GM19025 (cell line): ENCODE results near the gene SLC2A3.
"Not testable (repeated sequence)": the region's sequence is repeated elsewhere in the genome, so short reads cannot be mapped to it uniquely, and the experiment has no call there.

Source experiments
- ATAC-seq: cut with Tn5 transposase; IDR thresholded peaks from one replicate; pipeline ENCODE4 v1.9.1; 2021; ENCODE audit warnings: mild to moderate bottlenecking, low read depth, moderate library complexity; ENCODE audit not compliant: unreplicated experiment

SLC2A3 gene

GRCh38 chr12:7953912-7954311 is 17.9 kb upstream of the SLC2A3 start:
- not testable (repeated sequence) for ATAC-seq

- ATAC-seq, result no peak
Measured at GRCh38 chr12:7951671-7952070, 15.7 kb upstream of the SLC2A3 start.

DNA sequence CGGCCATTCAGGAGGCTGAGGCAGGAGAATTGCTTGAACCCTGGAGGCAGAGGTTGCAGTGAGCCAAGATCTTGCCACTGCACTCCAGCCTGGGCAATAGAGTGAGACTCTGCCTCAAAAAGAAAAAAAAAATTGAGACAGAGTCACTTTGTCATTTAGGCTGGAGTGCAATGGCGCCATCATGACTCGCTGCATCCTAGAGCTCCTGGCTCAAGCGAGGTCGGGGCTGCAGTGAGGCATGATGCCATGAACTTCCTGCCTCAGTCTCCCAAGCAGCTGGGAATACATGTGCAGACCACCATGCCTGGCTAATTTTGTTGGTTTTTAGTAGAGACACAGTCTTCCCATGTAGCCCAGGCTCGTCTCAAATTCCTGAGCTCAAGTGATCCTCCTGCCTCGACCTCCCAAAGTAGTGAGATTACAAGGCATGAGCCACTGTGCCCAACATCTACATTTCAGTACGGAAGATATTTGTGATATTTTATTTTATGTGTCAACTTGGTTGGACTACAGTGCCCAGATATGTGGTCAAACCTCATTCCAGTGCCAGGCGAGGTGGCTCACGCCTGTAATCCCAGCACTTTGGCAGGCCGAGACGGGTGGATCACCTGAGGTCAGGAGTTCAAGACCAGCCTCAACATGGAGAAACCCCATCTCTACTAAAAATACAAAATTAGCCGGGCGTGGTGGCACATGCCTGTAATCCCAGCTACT is 14.4 kb upstream of the SLC2A3 start:
- ATAC-seq, result not testable (repeated sequence)

DNA sequence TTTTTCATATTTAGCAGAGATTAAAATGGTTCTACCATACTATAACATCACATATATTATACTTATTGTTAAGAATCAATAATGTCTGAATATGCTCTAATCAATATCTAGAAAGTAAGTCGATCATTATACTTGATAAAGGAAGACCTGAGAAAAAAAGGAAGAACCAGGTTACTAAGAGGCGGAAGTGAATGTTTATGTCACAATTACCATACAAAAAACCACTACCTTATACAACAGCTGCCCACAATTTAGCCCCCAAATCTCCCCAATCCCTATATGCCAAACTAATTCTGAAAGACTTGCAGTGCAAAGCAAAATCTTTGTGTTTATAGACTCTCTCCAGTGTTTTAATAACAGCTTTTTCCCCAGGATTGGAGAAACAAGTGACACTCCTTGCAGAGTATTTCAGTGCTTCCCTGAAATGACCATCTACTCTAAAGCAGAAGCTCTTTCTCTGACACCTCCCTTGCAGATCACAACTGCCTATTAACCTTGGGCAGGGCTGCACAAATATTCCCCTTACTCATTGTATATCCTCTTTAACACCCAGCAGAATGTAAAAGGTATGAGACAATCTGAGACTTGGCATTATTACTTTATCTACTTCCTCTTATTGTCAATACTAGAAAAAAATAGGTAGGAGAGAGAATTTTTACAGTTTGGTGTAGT is 12.7 kb upstream of the SLC2A3 start:
- ATAC-seq, result no peak

GRCh38 chr12:7947011-7947410 is 11.0 kb upstream of the SLC2A3 start:
- no peak for ATAC-seq

- not testable (repeated sequence) for ATAC-seq
Measured at GRCh38 chr12:7944760-7945159, 8.8 kb upstream of the SLC2A3 start.

GRCh38 chr12:7940906-7941305 is 4.9 kb upstream of the SLC2A3 start:
- no peak for ATAC-seq

GRCh38 chr12:7937833-7938506 is 2.0 kb upstream of the SLC2A3 start:
- ATAC-seq, result no peak

DNA sequence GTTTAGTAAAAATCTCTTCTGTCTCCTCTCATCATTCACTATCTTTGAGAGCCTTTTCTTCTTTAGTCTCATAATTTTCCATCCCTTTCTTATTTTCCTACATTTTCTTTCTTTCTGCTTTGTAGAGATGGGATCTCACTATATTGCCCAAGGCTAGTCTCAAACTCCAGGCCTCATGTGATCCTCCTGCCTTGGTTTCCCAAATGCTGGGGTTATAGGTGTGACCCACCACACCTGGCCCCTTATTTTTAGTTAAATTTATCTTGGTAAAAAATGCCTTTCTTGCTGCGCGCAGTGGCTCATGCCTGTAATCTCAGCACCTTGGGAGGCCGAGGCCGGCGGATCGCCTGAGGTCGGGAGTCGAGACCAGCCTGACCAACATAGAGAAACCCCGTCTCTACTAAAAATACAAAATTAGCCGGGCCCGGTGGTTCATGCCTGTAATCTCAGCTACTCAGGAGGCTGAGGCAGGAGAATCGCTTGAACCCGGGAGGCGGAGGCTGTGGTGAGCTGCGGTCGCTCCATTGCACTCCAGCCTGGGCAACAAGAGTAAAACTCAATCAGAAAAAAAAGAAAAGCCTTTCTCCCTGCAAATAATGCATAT is 996 bp downstream of the SLC2A3 start:
- ATAC-seq, result no peak

DNA sequence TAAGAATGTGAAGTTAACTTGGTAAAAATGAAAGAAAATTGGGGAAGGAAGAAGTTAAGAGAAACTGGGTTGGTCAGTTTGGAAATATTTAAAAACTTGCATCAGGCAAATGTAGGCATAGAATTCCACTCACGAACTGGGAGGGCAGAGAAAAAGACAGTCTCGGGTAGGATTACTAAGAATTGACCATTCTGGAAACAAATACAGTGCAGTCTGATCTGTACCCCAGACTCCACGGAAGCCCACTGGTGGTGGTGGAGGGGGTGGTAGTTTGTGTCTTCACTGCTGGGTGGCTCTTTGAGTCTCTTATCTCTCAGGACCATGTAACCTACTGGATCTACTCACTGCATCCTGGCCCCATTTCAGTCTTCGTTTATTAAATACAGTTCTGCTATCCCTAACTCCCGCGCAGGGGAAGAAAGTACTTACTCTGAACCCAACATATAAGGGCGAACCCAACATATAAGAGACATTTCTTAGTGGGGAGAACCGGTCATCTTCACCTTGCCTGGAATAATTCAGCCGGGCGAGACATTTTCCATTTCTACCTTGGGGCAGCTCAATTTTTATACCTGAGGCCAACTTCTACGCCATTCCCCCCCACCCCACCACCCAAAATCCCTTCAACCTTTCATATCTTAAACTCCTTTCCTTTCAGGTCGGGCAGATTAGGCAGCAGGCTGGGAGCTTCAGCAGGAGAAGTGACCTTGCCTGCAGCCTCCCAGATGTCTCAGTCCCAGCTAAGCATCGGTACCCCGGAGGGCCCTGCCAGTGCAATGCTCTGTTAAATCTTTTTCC is 1.7 kb downstream of the SLC2A3 start:
- ATAC-seq, result no peak

DNA sequence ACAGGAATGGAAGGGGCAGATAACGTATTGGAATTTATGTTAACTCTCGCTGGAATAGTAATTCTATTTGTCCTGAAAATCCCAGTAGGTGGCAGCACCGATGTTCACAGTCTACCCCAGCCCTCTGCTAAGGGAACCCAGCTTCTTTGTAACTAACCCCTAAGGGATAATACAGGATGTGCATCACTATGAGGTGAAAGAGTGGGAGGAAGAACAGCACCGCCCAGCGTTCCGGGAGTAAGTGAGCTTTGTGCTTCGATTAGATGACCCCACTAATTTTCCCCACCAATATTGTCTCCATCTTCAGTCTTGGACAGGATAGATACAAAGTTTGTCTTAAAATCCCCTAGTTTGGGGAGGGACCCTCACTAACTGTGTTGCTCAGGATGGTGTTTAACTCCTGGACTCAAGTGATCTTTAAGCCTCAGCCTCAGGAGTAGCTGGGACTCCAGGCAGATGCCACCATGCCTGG is 2.7 kb downstream of the SLC2A3 start:
- ATAC-seq, result peak; percentile 91

GRCh38 chr12:7932599-7933240 is 3.3 kb downstream of the SLC2A3 start:
- not testable (repeated sequence) for ATAC-seq

DNA sequence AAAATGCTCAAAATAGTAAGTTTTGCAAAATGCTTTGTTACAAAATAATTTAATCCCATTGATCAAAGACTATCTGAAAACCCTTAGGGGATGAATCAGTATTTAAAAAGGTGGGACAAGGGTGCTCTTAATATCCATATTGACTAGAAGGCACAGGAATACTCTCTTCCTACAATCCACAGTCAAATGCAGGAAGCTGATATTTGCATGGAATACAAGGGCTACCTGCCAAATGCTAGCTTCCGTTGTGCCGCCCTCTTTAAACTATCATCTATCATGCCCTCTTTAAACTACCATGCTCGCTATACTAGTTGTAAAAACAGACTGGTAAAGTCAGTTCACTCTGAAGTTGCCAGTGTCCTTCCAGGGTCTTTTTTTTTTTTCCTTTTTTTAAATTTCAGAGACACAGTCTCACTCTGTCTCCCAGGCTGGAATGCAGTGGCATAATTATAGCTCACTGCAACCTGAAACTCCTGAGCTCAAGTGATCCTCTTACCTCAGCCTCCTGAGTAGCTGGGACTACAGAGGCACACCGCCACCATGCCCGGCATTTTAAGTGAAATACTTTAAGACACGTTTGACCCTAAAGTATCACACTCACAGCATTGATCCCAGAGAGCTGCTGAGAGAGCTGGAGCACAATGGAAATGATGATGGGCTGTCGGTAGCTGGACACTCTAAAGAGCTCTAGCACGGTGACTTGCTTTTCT is 6.7 kb downstream of the SLC2A3 start:
- no peak for ATAC-seq

GRCh38 chr12:7927470-7927869 is 8.5 kb downstream of the SLC2A3 start:
- no peak for ATAC-seq

GRCh38 chr12:7926068-7926666 is 9.8 kb downstream of the SLC2A3 start:
- not testable (repeated sequence) for ATAC-seq

DNA sequence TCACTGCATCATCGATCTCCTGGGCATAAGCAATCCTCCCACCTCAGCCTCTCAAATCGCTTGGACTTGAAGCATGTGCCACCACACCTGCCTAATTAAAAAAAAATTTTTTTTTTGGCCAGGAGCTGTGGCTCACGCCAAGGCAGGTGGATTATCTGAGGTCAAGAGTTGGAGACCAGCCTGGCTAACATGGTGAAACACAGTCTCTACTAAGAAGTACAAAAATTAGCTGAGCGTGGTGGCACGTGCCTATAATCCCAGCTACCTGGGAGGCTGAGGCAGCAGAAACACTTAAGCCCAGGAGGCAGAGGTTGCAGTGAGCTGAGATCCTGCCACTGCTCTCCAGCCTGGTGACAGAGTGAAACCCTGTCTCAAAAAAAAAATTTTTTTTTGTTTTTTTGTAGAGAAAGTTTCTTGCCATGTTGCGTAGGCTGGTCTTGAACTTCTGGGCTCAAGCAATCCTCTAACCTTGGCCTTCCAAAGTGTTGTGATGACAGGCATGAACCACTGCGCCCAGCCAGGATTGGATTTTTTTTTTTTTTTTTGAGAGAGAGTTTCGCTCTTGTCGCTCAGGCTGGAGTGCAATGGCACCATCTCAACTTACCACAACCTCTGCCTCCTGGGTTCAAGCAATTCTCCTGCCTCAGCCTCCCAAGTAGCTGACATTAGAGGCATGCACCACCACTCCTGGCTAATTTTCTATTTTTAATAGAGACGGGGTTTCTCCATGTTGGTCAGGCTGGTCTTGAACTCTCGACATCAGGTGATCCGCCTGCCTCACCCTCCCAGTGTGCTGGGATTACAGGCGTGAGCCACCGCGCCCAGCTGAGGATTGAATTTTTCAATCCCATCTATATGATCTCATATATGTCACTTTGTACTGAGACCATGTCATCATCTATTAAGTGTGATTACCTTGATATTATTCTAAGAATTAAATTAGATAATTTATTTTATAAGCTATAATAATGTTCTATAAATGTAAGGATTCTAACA is 12.4 kb downstream of the SLC2A3 start:
- no peak for ATAC-seq

GRCh38 chr12:7921181-7921580 is 14.8 kb downstream of the SLC2A3 start:
- ATAC-seq, result not testable (repeated sequence)

DNA sequence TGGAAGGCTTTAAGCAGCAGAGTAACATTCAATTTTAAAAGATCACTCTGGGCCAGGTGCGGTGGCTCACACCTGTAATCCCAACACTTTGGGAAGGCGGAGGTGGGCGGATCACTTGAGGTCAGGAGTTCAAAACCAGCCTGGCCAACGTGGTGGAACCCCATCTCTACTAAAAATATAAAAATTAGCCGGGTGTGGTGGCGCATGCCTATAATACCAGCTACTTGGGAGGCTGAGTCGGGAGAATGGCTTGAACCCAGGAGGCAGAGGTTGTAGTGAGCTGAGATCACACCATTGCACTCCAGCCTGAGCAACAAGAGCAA is 17.8 kb downstream of the SLC2A3 start:
- not testable (repeated sequence) for ATAC-seq
